ENCODE measurements around the gene GLIS1. TPM values are rescaled to one million over a fixed set of nuclear protein-coding genes. Genes with fewer than 3 reads are reported as not detected.

GLIS1 gene
- total RNA-seq, 1 donor from 2014 or later, result 2.5 TPM

GRCh38 chr1:53599481-53599880 is 139.5 kb downstream of the GLIS1 start:
- no peak for DNase-seq (ENCODE audit: low read depth)
- TF ChIP-seq CTCF (conservative IDR thresholded peaks at IDR 0.05; ENCODE audit: low read depth, low read length), result no peak
- H3K4me3 ChIP-seq (ENCODE audit: low read depth, low read length), result no peak overlapping the region

GRCh38 chr1:53598966-53599365 is 140.0 kb downstream of the GLIS1 start:
- DNase-seq (ENCODE audit: low read depth), result no peak
- no peak for TF ChIP-seq CTCF (conservative IDR thresholded peaks at IDR 0.05; ENCODE audit: low read depth, low read length)
- H3K4me3 ChIP-seq (ENCODE audit: low read depth, low read length), result no peak overlapping the region

- H3K4me3 ChIP-seq (ENCODE audit: low read depth, low read length), result no peak overlapping the region
- DNase-seq (ENCODE audit: low read depth), result no peak
- no peak for TF ChIP-seq CTCF (conservative IDR thresholded peaks at IDR 0.05; ENCODE audit: low read depth, low read length)
Observed at GRCh38 chr1:53595906-53596305, 143.1 kb downstream of the GLIS1 start.

- TF ChIP-seq CTCF (conservative IDR thresholded peaks at IDR 0.05; ENCODE audit: low read depth, low read length), result no peak
- no peak for DNase-seq (ENCODE audit: low read depth)
- H3K4me3 ChIP-seq (ENCODE audit: low read depth, low read length), result no peak overlapping the region
Observed at GRCh38 chr1:53594391-53595180, 144.4 kb downstream of the GLIS1 start.

GRCh38 chr1:53593758-53594380 is 145.1 kb downstream of the GLIS1 start:
- H3K4me3 ChIP-seq (ENCODE audit: low read depth, low read length), result no peak overlapping the region
- no peak for DNase-seq (ENCODE audit: low read depth)
- peak; percentile 30 for TF ChIP-seq CTCF (conservative IDR thresholded peaks at IDR 0.05; ENCODE audit: low read depth, low read length)

- no peak for DNase-seq (ENCODE audit: low read depth)
- no peak for TF ChIP-seq CTCF (conservative IDR thresholded peaks at IDR 0.05; ENCODE audit: low read depth, low read length)
- H3K4me3 ChIP-seq (ENCODE audit: low read depth, low read length), result no peak overlapping the region
Observed at GRCh38 chr1:53592985-53593757, 145.8 kb downstream of the GLIS1 start.
